ENCODE results near the gene DOCK6. TPM values are rescaled to one million over a fixed set of nuclear protein-coding genes. Genes with fewer than 3 reads are reported as not detected.
A peak's percentile ranks its signal among the peaks of the same experiment; 100 is the strongest.

Gene DOCK6
- total RNA-seq, 1 donor from 2014 or later, result 56.8 TPM

GRCh38 chr19:11196406-11197287, 65.7 kb downstream of the DOCK6 start:
- TF ChIP-seq, protein P1, sequence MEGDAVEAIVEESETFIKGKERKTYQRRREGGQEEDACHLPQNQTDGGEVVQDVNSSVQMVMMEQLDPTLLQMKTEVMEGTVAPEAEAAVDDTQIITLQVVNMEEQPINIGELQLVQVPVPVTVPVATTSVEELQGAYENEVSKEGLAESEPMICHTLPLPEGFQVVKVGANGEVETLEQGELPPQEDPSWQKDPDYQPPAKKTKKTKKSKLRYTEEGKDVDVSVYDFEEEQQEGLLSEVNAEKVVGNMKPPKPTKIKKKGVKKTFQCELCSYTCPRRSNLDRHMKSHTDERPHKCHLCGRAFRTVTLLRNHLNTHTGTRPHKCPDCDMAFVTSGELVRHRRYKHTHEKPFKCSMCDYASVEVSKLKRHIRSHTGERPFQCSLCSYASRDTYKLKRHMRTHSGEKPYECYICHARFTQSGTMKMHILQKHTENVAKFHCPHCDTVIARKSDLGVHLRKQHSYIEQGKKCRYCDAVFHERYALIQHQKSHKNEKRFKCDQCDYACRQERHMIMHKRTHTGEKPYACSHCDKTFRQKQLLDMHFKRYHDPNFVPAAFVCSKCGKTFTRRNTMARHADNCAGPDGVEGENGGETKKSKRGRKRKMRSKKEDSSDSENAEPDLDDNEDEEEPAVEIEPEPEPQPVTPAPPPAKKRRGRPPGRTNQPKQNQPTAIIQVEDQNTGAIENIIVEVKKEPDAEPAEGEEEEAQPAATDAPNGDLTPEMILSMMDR (IDR thresholded peaks at IDR 0.05; ENCODE audit: insufficient read depth, low read length, poor library complexity, severe bottlenecking), result no peak
- Histone ChIP-seq H3K4me3 (ENCODE audit: low read depth, low read length) (peak overlapping the region; percentile 90), H3K27me3 (ENCODE audit: control insufficient read depth, insufficient read depth, low read length) (no peaks in the 10 kb centered on the region), H3K36me3 (ENCODE audit: control insufficient read depth, insufficient read depth, low read length) (no peaks in the 10 kb centered on the region)
- DNase-seq (ENCODE audit: low read depth), result no peak

- no peaks in the 10 kb centered on the region for H3K36me3 ChIP-seq (ENCODE audit: control insufficient read depth, insufficient read depth, low read length)
- H3K27me3 ChIP-seq (ENCODE audit: control insufficient read depth, insufficient read depth, low read length), result no peaks in the 10 kb centered on the region
- TF ChIP-seq, protein P1 (IDR thresholded peaks at IDR 0.05; ENCODE audit: insufficient read depth, low read length, poor library complexity, severe bottlenecking), result no peak
- DNase-seq (ENCODE audit: low read depth), result no peak
- H3K4me3 ChIP-seq (ENCODE audit: low read depth, low read length), result no peak overlapping the region
These were observed 66.6 kb downstream of the DOCK6 start for GRCh38 chr19:11195681-11196080.

GRCh38 chr19:11194656-11195558, 67.4 kb downstream of the DOCK6 start:
- DNase-seq (ENCODE audit: low read depth), result no peak
- no peaks in the 10 kb centered on the region for H3K27me3 ChIP-seq (ENCODE audit: control insufficient read depth, insufficient read depth, low read length)
- no peaks in the 10 kb centered on the region for H3K36me3 ChIP-seq (ENCODE audit: control insufficient read depth, insufficient read depth, low read length)
- H3K4me3 ChIP-seq (ENCODE audit: low read depth, low read length), result no peak overlapping the region
- TF ChIP-seq, protein P1 (IDR thresholded peaks at IDR 0.05; ENCODE audit: insufficient read depth, low read length, poor library complexity, severe bottlenecking), result no peak

DNA sequence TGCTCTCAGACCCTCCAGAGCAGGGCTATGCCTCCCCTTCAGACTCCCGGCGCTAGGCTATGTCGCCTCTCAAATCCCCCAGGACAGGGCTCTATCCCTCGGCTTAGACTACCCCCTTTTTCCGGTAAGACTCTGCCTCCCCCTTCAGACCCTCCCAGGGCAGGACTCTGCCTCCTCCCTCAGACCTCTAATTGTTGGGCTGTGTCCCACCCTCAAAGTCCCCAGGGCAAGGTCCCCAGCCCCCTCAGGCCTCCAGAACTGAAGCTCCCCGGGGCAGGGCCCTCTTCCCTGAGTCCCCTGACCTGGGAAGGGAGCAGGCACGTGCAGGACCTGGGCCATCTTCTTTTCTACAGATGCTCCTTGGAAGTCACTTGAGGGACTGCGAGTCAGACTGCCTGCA, 68.2 kb downstream of the DOCK6 start:
- no peaks in the 10 kb centered on the region for H3K36me3 ChIP-seq (ENCODE audit: control insufficient read depth, insufficient read depth, low read length)
- no peak overlapping the region for H3K4me3 ChIP-seq (ENCODE audit: low read depth, low read length)
- DNase-seq (ENCODE audit: low read depth), result no peak
- no peaks in the 10 kb centered on the region for H3K27me3 ChIP-seq (ENCODE audit: control insufficient read depth, insufficient read depth, low read length)
- TF ChIP-seq, protein P1 (IDR thresholded peaks at IDR 0.05; ENCODE audit: insufficient read depth, low read length, poor library complexity, severe bottlenecking), result no peak

DNA sequence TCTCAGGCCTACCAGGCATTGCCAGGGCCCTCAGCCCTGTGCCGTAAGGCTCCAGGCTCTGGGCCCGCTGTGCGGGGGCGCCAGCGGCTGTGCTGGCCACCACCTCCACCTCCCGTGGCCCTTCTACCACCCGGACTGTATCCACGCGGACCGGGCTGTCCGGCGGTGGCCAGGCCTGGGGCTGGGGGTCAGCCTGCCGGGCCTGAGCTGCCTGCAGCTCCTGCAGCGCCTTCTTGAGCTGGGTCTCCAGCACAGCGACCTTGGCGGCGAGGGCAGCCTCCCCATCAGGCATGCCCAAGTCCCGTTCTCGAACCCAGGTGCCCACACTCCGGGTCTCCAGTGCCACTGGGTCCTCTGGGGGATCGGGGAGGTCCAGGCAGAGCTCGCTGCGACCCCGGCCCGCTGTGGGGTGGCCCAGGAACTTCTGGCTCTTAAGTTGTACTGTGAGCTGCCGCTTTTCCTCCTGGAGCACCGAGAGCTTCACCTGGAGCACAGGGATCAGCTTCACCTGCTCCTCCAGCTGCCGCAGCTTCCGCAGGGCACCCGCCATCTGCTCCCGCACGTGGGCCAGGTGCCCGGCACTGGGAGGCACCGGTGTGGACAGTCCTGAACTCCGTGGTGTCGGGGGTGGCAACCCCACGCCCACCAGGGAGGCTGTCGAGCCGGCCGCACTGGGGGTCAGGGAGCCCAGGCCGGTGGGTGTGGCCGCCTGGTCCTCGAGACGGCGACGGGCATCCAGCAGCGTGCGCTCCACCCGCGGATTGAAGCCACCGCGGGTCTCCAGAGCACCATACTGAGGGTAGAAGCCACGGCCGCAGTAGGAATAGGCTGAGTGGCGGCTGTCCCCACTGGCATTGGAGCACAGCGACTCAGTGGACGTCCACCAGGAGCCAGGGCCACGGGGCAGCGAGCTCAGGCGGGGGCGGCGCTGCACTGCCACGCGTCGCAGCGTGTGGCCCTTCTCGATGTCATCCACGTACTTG, 69.1 kb downstream of the DOCK6 start:
- no peaks in the 10 kb centered on the region for H3K27me3 ChIP-seq (ENCODE audit: control insufficient read depth, insufficient read depth, low read length)
- H3K4me3 ChIP-seq (ENCODE audit: low read depth, low read length), result no peak overlapping the region
- TF ChIP-seq, protein P1 (IDR thresholded peaks at IDR 0.05; ENCODE audit: insufficient read depth, low read length, poor library complexity, severe bottlenecking), result no peak
- no peak for DNase-seq (ENCODE audit: low read depth)
- no peaks in the 10 kb centered on the region for H3K36me3 ChIP-seq (ENCODE audit: control insufficient read depth, insufficient read depth, low read length)

All from kidney epithelial cell (primary cell).